HG03045 (cell line): Measurements from ENCODE around the gene EFNA1.

ENCODE experiments used
- ATAC-seq: cut with Tn5 transposase; IDR thresholded peaks from one replicate; pipeline ENCODE4 v1.9.1; 2021; ENCODE audit warnings: mild to moderate bottlenecking, moderate library complexity; ENCODE audit not compliant: unreplicated experiment

Gene EFNA1, protein sequence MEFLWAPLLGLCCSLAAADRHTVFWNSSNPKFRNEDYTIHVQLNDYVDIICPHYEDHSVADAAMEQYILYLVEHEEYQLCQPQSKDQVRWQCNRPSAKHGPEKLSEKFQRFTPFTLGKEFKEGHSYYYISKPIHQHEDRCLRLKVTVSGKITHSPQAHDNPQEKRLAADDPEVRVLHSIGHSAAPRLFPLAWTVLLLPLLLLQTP

DNA sequence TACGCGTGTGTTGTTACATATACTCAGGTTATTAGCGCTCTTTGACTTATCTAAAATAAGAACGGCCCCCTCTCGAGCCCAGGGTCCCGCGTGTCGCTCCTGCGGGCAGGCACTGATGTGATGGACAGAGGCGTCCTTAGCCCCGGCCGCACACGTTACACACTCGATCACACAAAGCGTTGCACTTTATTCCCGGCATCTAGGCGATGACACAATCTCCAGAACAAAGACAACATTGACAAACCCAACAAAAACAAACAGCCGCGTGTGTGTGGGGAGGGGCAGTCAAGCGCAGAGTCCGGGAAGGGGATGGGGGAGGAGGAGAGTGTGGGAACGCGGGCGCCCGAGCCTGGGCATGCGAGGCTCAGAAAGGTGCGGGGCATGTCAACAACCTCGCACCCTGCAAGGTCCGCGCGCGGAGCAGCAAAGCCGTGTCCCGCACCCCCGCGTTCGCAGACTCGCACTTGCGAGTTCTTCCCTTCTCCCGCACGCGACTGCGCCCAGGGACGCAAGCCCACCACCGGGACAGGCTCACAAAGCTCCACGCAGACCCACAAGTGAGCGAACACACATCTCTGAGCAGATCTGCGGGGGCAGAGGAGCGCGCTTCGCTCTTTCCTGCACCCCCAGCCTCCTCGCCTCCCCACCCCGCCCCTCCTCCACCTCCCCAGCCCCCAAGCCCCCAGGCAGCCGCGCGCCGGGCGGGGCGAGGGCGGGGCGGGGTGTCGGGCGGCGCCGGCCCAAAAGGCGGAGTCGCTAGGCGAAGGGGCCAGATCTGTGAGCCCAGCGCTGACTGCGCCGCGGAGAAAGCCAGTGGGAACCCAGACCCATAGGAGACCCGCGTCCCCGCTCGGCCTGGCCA, at the start of gene EFNA1:
EFNA1 (plus strand) TSS at position 772 of the 862 bp plus-strand sequence. CDS start 102 bp downstream, outside the sequence.
- no peak for ATAC-seq

DNA sequence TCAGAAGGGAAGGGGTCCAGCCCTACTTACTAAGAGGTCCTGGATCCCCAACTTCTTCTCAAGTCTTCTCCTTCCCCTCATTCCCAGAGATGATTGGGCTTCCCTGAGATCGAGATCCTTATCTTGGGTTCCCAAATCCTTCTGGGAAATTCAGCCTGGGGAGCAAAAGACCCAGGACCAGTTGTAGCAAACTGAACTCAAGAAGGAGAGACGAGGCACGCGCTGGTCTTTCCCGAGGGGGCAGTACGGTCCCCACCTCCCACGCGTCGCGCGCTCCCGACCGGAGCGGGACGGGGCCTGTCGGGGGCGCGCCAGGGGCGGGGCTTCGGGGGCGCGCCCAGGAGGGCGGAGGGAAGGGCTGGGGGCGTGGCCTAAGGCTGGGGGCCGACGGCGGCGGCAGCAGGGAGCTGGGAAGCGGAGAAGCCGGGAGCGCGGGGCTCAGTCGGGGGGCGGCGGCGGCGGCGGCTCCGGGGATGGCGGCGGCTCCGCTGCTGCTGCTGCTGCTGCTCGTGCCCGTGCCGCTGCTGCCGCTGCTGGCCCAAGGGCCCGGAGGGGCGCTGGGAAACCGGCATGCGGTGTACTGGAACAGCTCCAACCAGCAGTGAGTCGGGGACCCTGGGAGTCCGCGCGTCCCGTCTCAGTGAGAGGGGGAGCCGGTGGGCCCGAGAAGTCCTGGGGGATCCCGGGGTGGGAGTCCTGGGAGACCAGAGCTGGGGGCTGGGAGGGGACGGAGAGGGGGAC, 49.0 kb upstream of the EFNA1 start, which contains the start of gene EFNA3:
EFNA3 (plus strand) TSS at position 369 of the 741 bp plus-strand sequence; CDS start at position 474, 105 bp downstream.
- ATAC-seq = peak; percentile 42

DNA sequence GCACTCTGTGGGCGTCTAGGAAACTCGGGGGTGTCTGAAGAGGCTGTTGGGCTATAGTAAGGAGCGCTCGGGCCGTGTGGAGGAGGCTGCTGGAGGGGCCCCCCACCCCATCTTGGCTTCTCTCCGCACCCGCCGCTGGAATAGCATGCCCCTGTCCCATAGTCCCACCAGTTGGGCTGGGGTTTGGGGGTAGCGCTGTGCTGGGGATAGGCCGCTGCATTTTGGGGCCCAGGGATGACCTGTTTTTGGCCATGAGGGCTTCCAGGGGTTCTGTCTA, 48.5 kb upstream of the EFNA1 start:
- ATAC-seq = no peak

DNA sequence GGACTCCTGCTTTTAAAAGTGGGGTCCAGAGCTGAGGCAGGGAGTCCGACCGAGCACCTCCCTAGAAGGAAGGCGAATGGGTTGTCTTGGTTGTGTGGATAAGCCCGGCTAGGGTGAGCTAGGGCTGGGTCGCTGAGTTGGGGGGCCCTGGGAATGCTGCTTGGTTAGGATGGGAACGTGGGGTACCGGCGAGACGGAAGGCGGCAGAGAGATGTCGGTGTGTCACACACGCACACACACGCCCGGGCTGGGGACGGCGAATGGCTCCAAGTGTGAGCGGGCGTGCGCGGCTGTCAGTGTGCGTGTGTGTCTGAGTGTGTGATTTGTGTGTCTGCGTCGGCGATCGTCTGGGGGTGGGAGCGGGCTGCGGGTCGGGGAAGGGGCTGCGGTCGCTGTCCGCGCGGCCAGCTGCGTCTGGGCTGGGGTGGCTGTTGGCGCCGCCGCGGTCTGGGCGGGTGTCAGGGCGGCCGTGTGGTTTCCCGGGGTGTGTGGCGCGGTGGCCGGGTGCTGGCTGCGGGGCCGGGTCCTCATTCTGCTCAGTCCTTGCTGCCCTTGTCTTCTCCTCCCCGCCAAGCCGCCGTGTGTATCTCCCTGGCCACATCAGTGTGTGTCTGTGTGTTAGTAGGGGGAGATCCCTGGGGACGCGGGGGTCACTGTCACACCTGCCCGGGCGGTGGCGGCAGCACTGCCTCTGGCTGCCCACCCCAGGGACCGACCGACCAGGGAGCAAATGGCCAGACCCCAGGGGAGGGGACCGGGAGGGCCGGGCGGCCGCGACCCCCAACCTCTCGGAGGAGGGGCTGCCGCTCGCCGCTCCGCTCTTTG, 48.0 kb upstream of the EFNA1 start:
- ATAC-seq = no peak

DNA sequence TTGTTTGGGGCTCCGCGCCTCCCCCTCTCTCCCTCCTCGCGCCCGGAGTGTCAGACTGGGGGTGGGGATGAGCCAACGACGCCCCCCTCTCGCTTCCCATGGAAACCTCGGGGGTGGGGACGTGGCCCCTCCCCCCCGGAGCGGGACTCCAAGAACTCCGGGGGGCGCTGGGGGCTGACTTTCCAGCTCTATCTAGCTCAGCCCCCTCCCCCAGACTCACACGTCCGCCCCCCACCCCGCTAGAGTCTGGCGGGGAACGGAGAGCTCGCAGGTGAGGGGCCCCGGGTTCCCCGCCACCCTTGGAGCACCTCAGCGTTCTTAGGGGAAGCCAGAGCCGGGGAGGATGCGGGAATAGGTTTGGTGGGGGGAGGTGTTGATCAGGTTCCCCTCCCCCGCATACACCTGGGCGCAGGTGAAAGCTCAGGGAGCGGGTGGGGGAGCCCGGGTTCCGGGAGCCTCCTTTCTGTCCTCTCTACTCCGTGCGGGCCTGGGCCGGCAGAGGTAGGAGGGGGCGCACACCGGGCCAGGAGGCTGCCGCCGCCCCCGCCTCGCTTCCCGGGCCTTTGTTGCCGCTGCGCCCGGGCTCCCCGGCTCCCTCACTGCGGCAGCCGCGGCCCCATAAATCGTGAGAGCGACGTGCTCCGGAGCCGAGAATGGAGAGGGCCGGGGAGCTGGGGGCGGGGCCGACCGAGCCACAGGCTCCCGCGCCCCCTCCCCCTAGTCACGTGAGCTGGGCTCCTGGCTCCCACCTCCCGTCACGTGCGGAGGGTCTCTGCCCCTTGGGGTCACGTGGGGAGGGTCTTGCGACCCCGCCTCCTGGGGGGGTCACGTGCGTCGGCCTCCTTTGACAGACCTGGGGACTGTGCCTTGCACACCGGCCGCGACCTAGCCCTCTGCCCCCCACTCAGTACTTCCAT, 47.1 kb upstream of the EFNA1 start:
- ATAC-seq = no peak

DNA sequence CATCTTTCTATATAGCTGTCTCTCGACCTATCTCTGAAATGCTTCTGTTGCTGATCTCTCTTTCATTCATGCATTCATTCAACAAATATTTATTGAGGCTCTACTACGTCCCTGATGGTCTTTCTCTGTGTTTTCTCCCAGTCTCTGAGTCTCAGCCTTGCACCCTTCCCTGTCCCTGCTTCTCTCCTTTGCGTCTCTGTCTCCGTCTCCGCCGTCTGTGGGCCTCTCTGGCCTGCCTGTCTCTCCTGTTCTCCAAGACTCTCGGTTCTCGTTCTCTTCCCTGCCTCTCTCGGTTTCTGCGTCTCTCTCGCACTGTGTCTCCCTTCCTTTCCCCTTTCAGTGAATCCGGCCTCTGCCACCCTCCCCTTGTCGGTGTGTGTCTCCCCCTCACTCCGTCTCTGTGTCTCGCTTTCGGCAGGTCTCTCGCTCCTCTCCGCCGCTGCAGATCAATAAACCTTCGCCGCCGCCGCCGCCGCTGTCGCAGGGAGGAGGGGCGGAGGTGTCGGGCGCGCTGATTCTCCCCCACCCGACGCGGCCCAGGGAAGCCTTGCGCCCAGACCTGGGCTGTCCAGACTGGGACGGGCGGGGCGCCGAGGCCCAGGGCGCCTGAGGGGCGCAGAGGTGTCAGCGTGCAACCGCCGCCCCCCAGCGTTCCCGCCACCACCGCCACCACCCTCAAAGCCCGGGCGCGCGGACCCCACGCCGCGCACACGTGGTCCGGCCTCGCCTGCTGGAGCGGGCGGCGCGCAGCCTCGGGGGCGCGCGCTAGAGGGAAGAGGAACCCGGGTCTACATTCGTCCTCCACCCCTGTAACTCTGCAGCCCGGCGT, 46.0 kb upstream of the EFNA1 start:
- ATAC-seq = no peak

DNA sequence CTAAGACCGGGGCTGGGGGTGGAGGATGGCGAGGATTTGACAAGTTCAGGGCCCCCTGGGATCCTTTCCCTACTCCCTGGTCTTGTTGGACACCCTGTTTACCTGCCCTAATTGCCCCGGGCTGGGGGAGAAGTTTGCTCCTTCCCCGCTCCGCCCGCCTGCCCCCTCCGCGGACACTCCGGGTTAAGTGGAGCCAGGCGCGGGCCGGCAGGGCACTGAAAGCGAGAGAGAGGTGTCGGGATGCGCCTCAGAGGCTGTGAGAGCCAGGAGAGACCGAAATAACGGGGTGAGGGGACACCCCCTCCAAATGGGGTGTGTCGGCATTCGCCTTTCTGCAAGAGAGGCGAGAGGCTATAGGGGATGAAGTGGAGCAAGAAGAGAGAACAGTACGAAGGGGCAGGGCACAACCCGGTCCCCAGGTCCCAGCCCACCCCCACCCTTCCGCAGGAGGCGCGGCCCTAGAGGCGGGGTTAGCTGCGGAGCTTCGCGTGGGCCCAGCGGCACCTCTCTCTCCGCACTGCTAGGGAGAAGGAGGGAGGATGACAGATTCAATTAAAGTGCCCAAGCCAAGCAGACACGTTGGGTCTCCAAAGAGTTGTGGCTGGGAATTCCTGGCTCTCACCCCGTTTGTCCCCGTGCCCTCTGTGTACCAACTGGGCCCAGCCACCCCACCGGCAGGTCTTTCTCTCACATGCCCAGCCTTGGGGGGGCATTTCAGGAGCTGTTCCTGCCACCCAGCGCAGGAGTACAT, 45.2 kb upstream of the EFNA1 start:
- ATAC-seq = no peak

DNA sequence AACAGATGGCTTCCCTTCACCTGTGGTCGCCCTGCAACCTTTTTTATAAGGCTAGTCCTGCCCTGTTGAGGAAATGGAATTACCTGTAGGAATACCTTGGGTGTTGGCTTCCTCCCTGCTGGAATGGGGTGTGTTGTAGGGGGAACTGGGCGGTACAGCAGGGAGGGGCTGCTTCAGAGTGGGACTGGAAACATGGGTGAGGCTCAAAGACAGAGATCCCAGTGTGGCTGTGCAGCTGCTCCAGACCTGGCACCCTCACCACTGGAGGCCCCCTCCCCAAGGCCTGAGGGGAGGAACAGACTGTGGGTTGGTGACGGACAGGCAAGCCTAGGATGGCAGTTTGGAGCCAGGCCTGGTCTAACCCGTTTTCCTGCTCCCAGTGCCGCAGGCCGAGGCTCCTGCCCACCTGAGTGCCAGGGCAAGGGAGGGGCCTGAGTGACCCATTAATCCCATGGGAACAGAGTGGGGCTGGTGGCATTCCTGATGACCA, 44.6 kb upstream of the EFNA1 start:
- ATAC-seq = no peak

DNA sequence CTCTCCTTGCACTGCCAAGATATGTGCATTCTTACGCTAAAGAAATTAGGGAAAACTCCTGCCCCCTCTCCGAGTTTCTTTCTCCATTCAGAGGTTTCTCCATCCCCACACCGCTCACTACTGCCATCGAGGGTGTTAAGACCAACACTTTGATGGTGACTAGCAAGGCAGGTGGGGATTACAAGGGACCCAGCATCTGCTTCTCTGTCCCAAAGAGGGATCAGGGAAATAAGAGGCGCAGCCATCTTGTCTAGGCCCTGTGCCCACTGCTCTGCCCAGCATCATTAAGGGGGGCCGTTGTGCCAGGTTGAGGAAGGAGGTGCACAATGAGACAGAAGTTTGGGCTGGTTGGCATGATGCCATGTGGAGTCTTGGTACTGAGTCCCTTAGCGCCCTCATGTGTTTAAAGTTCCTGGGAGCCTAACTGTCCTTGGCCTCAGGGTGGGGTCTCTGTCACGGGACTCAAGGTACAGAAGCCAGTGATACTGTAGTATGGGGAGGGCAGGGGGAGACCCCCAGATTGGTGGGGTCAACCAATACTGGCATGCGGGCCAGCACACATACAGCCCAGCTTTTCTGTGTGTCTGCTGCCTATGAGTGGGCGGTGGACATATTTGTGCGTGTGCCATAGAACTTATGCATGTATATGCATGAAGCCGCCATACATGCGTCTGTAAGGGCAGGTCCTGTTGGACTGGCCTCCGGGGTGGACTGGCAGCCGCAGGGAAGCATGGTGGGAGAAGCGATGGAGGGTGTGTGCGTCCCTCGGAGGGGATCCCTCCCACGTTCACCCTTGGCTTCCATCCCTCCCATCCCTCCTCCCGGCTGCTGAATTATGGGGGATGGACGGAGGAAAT, 43.6 kb upstream of the EFNA1 start:
- no peak for ATAC-seq

DNA sequence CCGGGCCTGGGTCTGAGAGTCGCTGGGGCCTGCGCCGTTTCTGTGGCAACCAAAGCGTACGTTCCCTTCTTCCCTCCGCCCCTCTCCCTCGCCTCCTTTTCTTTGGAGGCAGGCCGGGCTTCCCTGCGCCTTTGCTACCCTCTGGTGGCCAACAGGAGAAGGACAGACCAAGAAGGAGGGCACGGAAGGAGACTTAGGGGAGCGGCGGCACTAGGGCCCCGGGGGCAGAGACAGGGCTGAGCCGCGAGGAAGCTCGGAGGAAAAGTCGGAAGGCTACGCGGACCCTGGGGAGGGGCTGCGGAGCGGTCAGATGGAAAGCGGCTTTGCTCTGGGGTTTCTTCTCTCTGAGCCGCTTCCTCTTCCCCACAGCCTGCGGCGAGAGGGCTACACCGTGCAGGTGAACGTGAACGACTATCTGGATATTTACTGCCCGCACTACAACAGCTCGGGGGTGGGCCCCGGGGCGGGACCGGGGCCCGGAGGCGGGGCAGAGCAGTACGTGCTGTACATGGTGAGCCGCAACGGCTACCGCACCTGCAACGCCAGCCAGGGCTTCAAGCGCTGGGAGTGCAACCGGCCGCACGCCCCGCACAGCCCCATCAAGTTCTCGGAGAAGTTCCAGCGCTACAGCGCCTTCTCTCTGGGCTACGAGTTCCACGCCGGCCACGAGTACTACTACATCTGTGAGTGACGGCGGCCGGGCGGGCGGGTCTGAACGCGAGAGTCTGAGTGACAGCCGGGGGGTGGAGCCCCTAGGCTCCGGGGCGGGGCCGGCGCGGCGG, 42.8 kb upstream of the EFNA1 start:
- ATAC-seq = peak; percentile 72

DNA sequence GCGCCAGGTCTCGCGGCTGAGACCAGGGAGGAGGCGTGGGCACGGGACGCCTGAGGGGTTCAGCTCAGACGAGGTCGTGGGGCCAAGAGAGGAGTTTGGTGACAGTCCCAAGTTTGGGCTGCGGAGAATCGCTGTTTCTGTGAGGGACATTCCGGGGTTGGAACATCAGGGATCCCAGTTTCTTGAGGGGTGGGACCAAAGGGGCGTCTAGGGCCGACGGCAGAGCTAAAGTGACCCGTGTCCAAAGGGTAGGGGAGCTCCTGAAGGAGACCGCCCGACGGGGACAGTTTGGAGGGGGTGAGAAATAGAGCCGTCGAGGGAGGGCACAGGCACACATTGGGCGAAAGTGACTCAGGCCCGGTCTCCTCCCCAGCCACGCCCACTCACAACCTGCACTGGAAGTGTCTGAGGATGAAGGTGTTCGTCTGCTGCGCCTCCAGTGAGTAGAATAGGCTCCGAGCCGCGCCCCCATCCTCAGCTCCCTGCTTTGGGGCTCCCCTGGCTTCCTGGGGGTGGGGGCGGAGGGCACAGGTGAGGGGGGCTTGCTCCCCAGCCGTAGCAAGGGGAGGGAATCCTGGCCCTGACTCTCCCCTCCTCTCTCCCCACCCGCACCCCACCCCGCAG, 42.1 kb upstream of the EFNA1 start:
- no peak for ATAC-seq

DNA sequence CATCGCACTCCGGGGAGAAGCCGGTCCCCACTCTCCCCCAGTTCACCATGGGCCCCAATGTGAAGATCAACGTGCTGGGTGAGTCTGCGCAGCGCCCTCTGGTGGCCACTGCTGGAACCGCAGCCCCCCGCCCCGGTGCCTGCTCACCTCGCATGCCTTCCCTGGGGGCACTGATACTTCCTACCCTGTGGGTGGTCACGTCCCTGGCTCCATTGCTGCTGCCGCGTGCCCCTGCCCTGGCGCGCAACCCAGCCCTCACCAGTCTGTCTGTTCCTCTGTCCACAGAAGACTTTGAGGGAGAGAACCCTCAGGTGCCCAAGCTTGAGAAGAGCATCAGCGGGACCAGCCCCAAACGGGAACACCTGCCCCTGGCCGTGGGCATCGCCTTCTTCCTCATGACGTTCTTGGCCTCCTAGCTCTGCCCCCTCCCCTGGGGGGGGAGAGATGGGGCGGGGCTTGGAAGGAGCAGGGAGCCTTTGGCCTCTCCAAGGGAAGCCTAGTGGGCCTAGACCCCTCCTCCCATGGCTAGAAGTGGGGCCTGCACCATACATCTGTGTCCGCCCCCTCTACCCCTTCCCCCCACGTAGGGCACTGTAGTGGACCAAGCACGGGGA, 41.4 kb upstream of the EFNA1 start:
- ATAC-seq = no peak

DNA sequence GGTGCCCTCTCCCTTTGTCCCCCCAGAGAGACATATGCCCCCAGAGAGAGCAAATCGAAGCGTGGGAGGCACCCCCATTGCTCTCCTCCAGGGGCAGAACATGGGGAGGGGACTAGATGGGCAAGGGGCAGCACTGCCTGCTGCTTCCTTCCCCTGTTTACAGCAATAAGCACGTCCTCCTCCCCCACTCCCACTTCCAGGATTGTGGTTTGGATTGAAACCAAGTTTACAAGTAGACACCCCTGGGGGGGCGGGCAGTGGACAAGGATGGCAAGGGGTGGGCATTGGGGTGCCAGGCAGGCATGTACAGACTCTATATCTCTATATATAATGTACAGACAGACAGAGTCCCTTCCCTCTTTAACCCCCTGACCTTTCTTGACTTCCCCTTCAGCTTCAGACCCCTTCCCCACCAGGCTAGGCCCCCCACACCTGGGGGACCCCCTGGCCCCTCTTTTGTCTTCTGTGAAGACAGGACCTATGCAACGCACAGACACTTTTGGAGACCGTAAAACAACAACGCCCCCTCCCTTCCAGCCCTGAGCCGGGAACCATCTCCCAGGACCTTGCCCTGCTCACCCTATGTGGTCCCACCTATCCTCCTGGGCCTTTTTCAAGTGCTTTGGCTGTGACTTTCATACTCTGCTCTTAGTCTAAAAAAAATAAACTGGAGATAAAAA, 40.7 kb upstream of the EFNA1 start:
- ATAC-seq = no peak

DNA sequence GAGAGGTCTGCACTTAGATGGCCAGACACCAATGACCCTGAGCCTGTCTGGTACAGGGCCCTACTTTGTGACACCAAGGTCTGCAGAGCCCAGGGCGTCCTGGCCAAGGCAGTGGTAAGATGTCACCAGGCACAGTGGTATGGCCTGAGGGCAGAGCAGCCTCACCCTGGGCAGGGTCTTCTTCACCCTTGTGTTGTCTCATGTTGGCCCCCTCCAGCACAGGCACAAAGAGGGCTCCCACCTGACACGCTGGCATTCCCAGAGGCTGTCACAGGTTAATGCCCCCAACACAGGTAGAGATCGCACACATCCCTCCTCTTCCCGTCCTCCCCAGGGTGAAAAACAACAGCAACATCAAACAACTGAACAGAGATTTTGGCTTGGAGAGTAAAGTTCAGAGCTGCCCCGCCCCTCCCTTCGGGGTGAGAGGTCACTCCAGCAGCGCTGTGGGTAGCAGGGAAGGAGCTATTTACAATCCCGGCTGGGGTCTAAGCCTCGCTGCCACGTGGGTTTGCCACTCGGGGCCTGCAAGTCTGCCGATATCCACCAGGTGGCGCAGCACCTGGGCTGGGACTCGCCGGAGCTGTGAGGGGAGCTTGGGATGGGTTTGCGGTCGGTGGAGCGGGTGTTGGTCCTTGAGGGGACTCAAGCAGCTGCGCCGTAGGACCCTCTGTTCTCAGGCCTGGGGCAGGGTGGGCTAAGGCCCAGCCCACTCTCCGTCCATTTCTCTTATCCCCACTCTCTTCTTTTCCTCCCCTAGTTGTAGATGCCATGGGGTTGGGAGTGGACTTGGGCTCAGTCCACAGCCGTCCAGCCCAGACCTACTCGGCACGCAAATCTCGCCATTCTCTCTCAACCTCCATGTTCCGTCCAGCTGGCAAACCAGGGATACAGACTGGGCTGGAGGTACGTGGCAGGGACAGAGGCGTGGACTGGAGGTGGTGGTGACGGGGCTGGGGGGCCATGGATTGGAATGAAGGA, 36.3 kb upstream of the EFNA1 start:
- ATAC-seq = peak; percentile 58
